Keratinocyte (primary cell): ENCODE measurements around the gene PGPEP1.

Experiments
- CTCF ChIP-seq, 3 experiments: IDR thresholded peaks in 1 of 3; conservative IDR thresholded peaks in 1 of 3; optimal IDR thresholded peaks in 1 of 3; 2 replicates in 2 of 3; 3 replicates in 1 of 3; pipeline versions ENCODE3 to v1.5.1; 2011; ENCODE audit warnings: low read length in 3 of 3, mild to moderate bottlenecking in 3 of 3, moderate library complexity in 2 of 3, control low read depth in 1 of 3, inconsistent platforms in 1 of 3; ENCODE audit not compliant: insufficient read depth in 2 of 3; ENCODE audit errors: extremely low read depth in 1 of 3
- EZH2 ChIP-seq: IDR thresholded peaks from one replicate; pipeline ENCODE4 v1.6.1; 2012; ENCODE audit warnings: inconsistent platforms, mild to moderate bottlenecking, low read length, moderate library complexity

GRCh38 chr19:18332917-18333530 is 7.4 kb upstream of the PGPEP1 start:
- TF ChIP-seq CTCF (optimal IDR thresholded peaks at IDR 0.05 in 1 of 3, IDR thresholded peaks at IDR 0.05 in 1 of 3, conservative IDR thresholded peaks at IDR 0.05 in 1 of 3; ENCODE audit: extremely low read depth in 1 of 3, insufficient read depth in 2 of 3, low read length in 3 of 3) (no peak), EZH2 (no peak)
